Measurements from ENCODE around the gene MUTYH.

DNA sequence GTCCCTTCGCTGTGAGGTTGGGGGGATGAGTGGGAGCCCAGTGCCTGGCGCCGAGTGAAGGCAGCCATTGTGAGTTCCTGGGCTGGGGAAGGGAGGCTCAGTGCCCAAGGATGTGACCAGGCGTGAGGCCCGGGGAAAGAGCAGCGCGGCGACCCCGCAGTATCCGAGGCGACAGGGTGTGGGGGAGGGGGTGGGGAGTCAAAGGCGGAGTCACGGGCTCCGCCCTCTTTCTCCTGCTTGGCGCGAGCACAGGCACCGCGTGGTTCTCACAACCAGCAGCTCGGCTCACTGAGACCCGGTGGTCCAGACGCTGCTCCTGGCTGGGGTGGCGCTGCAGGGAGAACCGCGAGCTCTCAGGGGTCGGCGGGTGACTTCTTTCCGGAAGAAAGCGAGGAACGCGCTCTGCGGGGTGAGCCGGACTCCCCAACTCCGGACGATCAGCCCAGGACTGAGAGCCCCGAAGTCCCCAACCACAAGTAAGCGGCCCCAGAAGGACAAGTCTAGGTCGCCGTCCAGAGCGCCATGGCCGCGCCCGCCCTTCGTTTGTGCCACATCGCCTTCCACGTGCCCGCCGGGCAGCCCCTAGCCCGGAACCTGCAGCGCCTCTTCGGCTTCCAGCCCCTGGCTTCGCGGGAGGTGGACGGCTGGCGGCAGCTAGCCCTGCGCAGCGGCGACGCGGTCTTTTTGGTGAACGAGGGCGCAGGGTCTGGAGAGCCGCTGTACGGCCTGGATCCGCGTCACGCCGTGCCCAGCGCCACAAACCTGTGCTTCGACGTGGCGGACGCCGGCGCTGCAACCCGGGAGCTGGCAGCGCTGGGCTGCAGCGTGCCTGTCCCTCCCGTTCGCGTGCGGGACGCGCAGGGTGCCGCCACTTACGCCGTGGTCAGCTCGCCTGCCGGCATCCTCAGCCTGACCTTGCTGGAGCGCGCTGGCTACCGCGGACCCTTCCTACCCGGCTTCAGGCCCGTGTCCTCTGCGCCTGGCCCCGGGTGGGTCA lies 13.3 kb downstream of the MUTYH start, which contains the start of gene HPDL:
- TF ChIP-seq C11orf30 (IDR thresholded peaks at IDR 0.05; ENCODE audit: low read depth), result no peak
- no peak for TF ChIP-seq YY1 (IDR thresholded peaks at IDR 0.05; ENCODE audit: borderline replicate concordance in 1 of 3, control insufficient read depth in 1 of 3, extremely low read depth in 1 of 3, insufficient read depth in 3 of 3, insufficient read length in 1 of 3, insufficient replicate concordance in 2 of 3, low read depth in 1 of 3, low read length in 2 of 3)
- TF ChIP-seq, protein P1, sequence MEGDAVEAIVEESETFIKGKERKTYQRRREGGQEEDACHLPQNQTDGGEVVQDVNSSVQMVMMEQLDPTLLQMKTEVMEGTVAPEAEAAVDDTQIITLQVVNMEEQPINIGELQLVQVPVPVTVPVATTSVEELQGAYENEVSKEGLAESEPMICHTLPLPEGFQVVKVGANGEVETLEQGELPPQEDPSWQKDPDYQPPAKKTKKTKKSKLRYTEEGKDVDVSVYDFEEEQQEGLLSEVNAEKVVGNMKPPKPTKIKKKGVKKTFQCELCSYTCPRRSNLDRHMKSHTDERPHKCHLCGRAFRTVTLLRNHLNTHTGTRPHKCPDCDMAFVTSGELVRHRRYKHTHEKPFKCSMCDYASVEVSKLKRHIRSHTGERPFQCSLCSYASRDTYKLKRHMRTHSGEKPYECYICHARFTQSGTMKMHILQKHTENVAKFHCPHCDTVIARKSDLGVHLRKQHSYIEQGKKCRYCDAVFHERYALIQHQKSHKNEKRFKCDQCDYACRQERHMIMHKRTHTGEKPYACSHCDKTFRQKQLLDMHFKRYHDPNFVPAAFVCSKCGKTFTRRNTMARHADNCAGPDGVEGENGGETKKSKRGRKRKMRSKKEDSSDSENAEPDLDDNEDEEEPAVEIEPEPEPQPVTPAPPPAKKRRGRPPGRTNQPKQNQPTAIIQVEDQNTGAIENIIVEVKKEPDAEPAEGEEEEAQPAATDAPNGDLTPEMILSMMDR (IDR thresholded peaks at IDR 0.05 in 2 of 3, conservative IDR thresholded peaks at IDR 0.05 in 1 of 3; ENCODE audit: insufficient read depth in 2 of 3, low read depth in 1 of 3, low read length in 3 of 3), result no peak
- TF ChIP-seq, protein P2, sequence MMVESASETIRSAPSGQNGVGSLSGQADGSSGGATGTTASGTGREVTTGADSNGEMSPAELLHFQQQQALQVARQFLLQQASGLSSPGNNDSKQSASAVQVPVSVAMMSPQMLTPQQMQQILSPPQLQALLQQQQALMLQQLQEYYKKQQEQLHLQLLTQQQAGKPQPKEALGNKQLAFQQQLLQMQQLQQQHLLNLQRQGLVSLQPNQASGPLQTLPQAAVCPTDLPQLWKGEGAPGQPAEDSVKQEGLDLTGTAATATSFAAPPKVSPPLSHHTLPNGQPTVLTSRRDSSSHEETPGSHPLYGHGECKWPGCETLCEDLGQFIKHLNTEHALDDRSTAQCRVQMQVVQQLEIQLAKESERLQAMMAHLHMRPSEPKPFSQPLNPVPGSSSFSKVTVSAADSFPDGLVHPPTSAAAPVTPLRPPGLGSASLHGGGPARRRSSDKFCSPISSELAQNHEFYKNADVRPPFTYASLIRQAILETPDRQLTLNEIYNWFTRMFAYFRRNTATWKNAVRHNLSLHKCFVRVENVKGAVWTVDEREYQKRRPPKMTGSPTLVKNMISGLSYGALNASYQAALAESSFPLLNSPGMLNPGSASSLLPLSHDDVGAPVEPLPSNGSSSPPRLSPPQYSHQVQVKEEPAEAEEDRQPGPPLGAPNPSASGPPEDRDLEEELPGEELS (CRISPR knock-in tag; IDR thresholded peaks at IDR 0.05; ENCODE audit: borderline replicate concordance), result no peak
- TF ChIP-seq ZBTB8A (IDR thresholded peaks at IDR 0.05; ENCODE audit: partially characterized antibody), result no peak

All from K562 (cell line).